Activated CD4-positive, CD25-positive, alpha-beta regulatory T cell treated with anti-CD3 and anti-CD28 coated beads, Interleukin-2, amount 50 U/mL, for 16 hours (primary cell): ENCODE results near the gene KIF1A.
"Not testable (repeated sequence)": the region's sequence is repeated elsewhere in the genome, so short reads cannot be mapped to it uniquely, and the experiment has no call there.

Source experiments
- DNase-seq: peaks from one replicate; pipeline ENCODE4 v3.0.0-alpha.2; 2020; ENCODE audit warnings: low read depth, low spot score

KIF1A gene

DNA sequence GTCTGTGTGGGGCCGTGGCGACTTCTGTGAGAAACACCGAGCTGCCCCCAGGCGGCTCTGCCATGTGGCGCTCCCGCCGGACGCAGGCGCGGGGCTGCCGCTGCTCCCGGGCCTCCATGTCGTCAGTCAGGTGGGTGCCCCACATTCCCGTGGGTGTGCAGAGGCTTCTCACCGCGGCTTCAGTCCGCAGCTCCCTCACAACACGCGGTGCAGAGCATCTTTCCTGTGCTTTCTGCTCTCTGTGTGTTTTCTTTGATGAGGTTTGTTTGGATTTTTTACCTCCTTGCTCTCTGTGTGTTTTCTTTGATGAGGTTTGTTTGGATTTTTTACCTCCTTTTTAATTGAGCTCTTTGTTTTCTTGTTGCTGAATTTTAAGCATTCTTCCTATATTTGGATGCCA is 115.4 kb downstream of the KIF1A start:
- no peak for DNase-seq

DNA sequence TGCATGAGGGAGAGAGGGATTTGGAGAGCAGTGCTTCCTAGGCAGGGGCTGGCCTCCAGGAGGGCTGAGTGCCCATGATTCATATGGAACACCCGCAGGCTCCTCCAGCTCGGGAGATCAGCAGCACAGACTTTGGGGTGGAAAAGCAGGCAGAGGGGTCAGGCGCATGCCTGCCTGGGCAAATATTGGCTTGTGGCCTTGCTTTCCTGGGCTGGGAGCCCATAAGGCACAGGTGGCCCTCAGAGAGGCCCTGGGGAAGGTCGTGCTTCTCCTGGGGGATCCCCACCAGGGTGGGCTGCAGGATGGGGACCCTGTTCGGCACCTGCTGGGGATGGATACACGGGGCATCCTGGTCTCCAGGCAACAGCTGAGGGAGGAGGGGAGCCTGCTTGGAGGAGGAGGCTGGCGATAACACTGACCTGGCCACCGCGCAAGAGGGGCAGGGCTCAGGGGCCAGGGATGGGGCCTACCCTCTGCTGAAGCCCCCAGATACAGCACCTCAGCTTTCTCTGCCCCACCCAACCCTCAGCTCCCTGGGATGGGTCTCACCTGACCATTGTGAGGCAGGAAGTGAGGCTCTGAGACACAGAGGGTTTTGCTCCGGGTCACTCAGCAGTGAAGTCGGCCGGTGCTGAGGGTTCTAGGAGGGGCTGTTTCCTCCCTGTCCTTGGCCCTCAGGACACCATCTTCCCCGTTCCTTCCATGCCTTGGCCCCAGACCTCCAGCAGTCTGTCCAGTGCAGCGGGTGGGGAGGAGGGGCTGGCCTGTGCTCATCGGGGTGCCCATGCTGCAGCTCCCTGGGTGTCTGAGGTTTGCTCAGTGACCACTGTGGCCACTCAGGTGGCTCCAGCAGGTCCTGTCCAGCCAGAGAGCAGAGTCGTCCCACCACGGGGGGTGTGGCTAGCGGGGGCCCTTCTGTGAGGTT is 116.3 kb downstream of the KIF1A start:
- DNase-seq = no peak

- no peak for DNase-seq
These were observed 117.4 kb downstream of the KIF1A start for GRCh38 chr2:240702640-240703011.

GRCh38 chr2:240701736-240702639 is 118.0 kb downstream of the KIF1A start:
- no peak for DNase-seq

GRCh38 chr2:240701091-240701735 is 118.8 kb downstream of the KIF1A start:
- DNase-seq = no peak

DNA sequence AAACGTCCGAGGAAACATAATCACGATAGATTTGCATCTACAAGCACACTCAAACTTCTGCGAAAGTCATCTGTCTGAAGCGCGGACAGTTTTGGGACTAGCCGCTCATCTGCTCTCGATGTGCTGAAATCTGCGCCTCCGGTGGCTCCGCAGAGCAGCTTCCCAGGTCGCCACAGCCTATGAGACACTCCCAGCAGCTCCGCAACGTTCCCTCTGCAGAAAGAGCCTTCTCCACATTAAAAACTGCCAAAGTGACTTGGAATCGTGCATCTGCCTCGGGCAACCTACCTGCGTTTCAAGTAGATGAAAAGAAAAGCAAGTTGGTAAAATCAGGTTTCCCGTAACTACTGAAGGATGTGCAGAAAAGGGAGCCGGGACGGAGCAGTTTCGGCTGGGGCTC is 119.4 kb downstream of the KIF1A start:
- not testable (repeated sequence) for DNase-seq

DNA sequence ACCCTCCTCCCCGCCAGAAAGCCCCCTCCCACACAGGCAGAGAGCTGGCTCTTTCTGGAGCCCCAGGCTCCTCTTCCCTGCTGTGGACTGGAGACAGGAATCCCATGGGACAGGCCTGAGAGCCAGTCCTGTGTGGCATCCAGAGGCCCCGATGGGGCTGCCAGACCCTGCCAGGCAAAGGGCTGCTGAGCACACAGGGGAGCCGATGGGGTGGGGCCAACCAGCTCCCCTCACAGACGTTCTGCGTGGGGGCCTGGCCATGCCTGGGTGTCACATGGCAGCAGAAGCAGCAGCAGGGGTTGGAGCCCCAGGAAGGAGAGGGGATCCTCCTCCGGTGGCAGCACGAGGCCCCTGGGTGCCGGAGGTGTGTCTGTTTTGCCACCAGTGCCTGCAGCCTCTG is 120.2 kb downstream of the KIF1A start:
- DNase-seq = not testable (repeated sequence)

- not testable (repeated sequence) for DNase-seq
These were observed 121.0 kb downstream of the KIF1A start for GRCh38 chr2:240698852-240699561.

GRCh38 chr2:240696469-240696868 is 123.5 kb downstream of the KIF1A start:
- not testable (repeated sequence) for DNase-seq

DNA sequence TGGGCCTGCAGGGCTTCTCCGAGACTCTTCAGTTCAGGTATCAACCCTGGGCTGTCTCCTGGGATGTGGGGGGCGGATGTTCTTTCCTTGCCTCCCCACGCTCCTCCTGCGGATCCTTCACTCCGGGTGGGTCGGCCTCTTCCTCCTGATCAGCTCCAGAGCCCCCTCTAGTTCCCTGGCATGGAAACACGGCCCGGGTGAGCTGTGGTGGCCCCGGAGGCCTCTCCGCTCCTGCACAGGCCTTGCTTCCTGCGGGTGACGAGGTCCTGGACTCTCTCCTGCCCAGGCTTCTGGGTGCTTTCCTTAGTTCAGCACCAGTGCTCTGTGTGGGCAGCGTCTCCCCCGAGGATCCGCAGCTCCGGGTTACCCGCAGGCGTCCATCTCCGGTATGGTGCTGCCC is 124.4 kb downstream of the KIF1A start:
- DNase-seq = not testable (repeated sequence)

- not testable (repeated sequence) for DNase-seq
These were observed 125.7 kb downstream of the KIF1A start for GRCh38 chr2:240694304-240694703.

DNA sequence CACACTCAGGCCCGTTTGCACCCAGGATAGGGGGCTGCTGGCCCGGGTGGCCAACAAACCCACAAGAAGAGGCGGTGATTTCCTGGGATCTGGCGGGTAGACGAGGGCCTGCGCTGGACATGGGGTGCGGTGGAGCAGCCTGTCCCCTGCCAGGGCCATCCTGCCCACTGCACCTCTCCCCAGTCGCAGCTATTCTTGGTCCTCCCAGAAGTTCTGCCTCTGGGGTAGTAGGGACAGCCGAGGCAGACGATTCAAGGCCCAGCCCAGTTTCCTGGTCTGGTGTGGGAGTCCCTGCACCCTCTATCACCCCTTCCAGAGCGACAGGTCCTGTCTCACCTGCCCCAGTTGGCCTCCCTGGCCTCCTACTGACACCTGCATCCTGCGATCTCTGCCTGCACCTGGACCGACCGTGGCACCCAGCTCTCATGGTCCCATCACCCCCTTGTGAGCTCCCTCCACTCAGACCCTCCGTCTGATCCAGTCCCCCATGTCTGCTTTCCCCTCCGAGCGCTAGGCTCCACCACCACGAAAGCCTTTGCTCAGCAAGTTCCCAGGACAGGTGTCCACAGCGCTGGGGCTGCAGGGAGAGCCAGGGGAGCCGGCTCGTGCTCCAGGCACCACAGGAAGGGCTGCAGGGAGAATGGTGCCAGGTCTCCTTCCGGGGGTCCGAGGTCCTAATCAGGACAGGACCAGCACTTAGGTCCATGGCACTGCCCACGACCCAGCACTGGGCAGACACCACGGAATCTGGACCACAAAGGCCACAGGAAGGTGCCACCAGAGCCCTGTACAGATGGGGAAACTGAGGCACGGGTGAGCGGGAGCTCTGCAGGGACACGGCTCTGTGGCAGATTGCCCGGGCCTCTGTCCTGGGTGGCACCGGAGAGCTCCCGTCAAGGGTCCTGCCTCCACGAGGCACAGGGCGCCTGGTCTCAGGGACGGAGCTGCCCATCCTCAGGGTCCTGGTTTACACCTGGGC is 127.1 kb downstream of the KIF1A start:
- DNase-seq = not testable (repeated sequence)

DNA sequence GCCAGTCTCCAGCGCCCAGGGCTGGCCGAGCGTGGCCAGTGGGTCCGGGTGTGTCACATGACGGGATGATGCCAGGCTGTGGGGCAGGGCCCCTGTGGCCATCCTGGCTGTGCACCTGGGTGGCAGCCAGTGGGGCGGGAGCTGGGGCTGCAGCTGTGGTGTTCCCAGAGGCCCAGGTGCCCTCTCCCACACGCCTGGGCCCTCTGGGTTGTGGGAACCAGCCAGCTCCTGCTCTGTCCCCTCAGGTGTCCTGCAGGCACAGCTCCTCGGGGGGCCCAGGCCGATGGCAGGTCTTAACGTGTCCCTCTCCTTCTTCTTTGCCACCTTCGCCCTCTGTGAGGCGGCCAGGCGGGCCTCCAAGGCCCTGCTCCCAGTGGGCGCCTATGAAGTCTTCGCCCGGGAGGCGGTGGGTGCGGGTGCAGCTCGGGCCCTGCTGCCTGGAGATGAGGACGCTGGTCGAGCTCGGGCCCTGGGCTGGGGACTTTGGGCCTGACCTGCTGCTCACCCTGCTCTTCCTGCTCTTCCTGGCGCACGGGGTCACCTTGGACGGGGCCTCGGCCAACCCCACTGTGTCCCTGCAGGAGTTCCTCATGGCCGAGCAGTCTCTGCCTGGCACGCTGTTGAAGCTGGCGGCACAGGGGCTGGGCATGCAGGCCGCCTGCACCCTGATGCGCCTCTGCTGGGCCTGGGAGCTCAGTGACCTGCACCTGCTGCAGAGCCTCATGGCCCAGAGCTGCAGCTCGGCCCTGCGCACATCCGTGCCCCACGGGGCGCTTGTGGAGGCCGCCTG is 128.2 kb downstream of the KIF1A start, which contains the start of gene AQP12A:
Gene AQP12A, plus strand, starts transcription at position 236 of the 790 bp plus-strand sequence. Its CDS starts 48 bp downstream, at position 284.
- not testable (repeated sequence) for DNase-seq

- not testable (repeated sequence) for DNase-seq
These were observed 129.0 kb downstream of the KIF1A start for GRCh38 chr2:240691075-240691427.

DNA sequence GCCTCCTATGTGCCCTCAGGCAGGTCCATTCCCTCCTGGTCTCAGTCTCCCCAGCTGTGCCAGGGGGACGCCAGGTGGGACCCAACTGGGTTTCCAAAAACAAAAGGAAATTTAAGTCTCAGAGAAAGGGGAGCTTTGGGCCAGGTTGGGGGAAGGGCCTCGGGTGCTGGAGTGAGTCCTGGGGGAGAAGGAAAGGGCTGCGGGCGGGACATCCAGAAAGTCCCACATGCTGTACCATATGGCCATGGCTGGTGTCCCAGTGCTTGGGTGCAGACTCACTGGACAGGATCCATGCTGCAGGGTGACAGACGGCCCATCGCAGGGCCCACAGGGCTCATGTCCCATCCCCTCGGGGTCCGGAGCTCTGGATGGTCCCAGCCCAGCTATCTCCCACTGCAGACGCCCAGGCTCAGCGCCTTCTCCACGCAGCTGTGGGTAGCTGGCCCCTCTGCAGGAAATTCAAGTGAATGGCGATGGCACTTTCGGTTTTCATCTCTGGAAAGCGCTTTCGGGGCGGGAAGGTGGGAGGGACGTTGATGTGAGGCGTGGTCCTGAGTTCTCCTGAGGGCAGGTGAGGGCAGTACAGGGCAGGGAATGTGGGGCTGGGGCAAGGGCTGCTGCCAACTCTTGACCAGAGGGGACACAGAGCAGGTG is 129.5 kb downstream of the KIF1A start:
- DNase-seq = not testable (repeated sequence)

- DNase-seq = no peak
These were observed 130.0 kb downstream of the KIF1A start for GRCh38 chr2:240689975-240690374.

- no peak for DNase-seq
These were observed 131.5 kb downstream of the KIF1A start for GRCh38 chr2:240688553-240688919.

GRCh38 chr2:240687741-240688552 is 132.1 kb downstream of the KIF1A start:
- DNase-seq = no peak
